NCI-H526 treated with DMSO at 0.1 percent for 48 hours (cell line): ENCODE measurements around the gene SLC7A11.

Experiments
- DNase-seq: peaks from one replicate; lab custom pipeline; 2025; lab: John Stamatoyannopoulos, UW

The SLC7A11 gene

GRCh38 chr4:138205531-138206233, 36.5 kb downstream of the SLC7A11 start:
- DNase-seq: no peak

GRCh38 chr4:138204507-138204906, 37.6 kb downstream of the SLC7A11 start:
- no peak for DNase-seq

GRCh38 chr4:138202686-138203085, 39.5 kb downstream of the SLC7A11 start:
- no peak for DNase-seq

- DNase-seq: peak; percentile 77
These were observed 41.9 kb downstream of the SLC7A11 start for GRCh38 chr4:138200236-138200590.

GRCh38 chr4:138199568-138200235, 42.4 kb downstream of the SLC7A11 start:
- DNase-seq: peak; percentile 89

GRCh38 chr4:138196153-138196552, 46.0 kb downstream of the SLC7A11 start:
- no peak for DNase-seq

GRCh38 chr4:138193963-138194362, 48.2 kb downstream of the SLC7A11 start:
- DNase-seq: no peak

- DNase-seq: no peak
These were observed 50.0 kb downstream of the SLC7A11 start for GRCh38 chr4:138192113-138192512.

GRCh38 chr4:138190452-138190858, 51.7 kb downstream of the SLC7A11 start:
- no peak for DNase-seq

- DNase-seq: no peak
These were observed 52.9 kb downstream of the SLC7A11 start for GRCh38 chr4:138189206-138189605.

GRCh38 chr4:138188406-138189084, 53.6 kb downstream of the SLC7A11 start:
- DNase-seq: no peak

GRCh38 chr4:138185859-138186645, 56.1 kb downstream of the SLC7A11 start:
- no peak for DNase-seq

- no peak for DNase-seq
These were observed 57.3 kb downstream of the SLC7A11 start for GRCh38 chr4:138184886-138185285.

GRCh38 chr4:138182838-138183426, 59.2 kb downstream of the SLC7A11 start:
- peak; percentile 33 for DNase-seq

- no peak for DNase-seq
These were observed 60.9 kb downstream of the SLC7A11 start for GRCh38 chr4:138181287-138181686.

GRCh38 chr4:138178566-138178965, 63.6 kb downstream of the SLC7A11 start:
- DNase-seq: no peak

GRCh38 chr4:138177278-138177968, 64.7 kb downstream of the SLC7A11 start:
- no peak for DNase-seq

- peak; percentile 68 for DNase-seq
These were observed 67.0 kb downstream of the SLC7A11 start for GRCh38 chr4:138174981-138175794.

- no peak for DNase-seq
These were observed 77.9 kb downstream of the SLC7A11 start for GRCh38 chr4:138164208-138164607.

- no peak for DNase-seq
These were observed 79.0 kb downstream of the SLC7A11 start for GRCh38 chr4:138163171-138163570.
